Esophagus (tissue), 2 donors: Measurements from ENCODE around the gene MRC2. TPM values are rescaled to one million over a fixed set of nuclear protein-coding genes. Genes with fewer than 3 reads are reported as not detected.

Experiments
- H3K27ac ChIP-seq, 2 donors: one replicate each; pipeline ENCODE4 v1.5.1; 2013; ENCODE audit warnings: low read depth in 2 of 2, mild to moderate bottlenecking in 2 of 2, inconsistent platforms in 1 of 2, low read length in 1 of 2, moderate library complexity in 1 of 2
- H3K27me3 ChIP-seq, 2 donors: one replicate each; pipeline ENCODE4 v1.6.1; 2013; ENCODE audit warnings: low read length in 2 of 2, control low read depth in 1 of 2, mild to moderate bottlenecking in 1 of 2; ENCODE audit not compliant: insufficient read depth in 2 of 2, control insufficient read depth in 1 of 2
- H3K36me3 ChIP-seq, 2 donors: one replicate each; pipeline ENCODE4 v1.6.1; 2013; ENCODE audit warnings: low read length in 1 of 2; ENCODE audit not compliant: control insufficient read depth in 2 of 2, insufficient read depth in 2 of 2
- H3K4me1 ChIP-seq, 2 donors: one replicate each; pipeline ENCODE4 v1.6.1; 2013; ENCODE audit warnings: low read length in 1 of 2; ENCODE audit not compliant: control insufficient read depth in 2 of 2, insufficient read depth in 2 of 2
- H3K4me3 ChIP-seq, 2 donors: one replicate each; pipeline ENCODE4 v1.5.1; 2013; ENCODE audit warnings: low read length in 2 of 2, mild to moderate bottlenecking in 2 of 2, low read depth in 1 of 2, moderate library complexity in 1 of 2
- H3K9me3 ChIP-seq, 2 donors: one replicate each; pipeline ENCODE4 v1.6.1; 2013; ENCODE audit warnings: mild to moderate bottlenecking in 2 of 2, low read depth in 1 of 2, low read length in 1 of 2, moderate library complexity in 1 of 2; ENCODE audit not compliant: control insufficient read depth in 2 of 2, insufficient read depth in 1 of 2
- WGBS, 2 donors: extraction: QIAGEN DNeasy Blood & Tissue Kit; methylation state at CpG; one replicate each; pipeline ENCODE4 v1.1.7; 2013; 5-methylcytosine and 5-hydroxymethylcytosine counted together
- polyA plus RNA-seq, 2 donors: library from polyadenylated mRNA; stranded (reverse); fragments of 200-250 nt; gene quantifications; one replicate each; pipeline ENCODE4 v1.2.3, GENCODE V29; 2013
- donor health status: healthy with polysubstance abuse.
- donor health status: Bipolar disorder and iron deficiency.

The MRC2 gene
- polyA plus RNA-seq, 2 donors = 24.6 to 54.6 TPM

DNA sequence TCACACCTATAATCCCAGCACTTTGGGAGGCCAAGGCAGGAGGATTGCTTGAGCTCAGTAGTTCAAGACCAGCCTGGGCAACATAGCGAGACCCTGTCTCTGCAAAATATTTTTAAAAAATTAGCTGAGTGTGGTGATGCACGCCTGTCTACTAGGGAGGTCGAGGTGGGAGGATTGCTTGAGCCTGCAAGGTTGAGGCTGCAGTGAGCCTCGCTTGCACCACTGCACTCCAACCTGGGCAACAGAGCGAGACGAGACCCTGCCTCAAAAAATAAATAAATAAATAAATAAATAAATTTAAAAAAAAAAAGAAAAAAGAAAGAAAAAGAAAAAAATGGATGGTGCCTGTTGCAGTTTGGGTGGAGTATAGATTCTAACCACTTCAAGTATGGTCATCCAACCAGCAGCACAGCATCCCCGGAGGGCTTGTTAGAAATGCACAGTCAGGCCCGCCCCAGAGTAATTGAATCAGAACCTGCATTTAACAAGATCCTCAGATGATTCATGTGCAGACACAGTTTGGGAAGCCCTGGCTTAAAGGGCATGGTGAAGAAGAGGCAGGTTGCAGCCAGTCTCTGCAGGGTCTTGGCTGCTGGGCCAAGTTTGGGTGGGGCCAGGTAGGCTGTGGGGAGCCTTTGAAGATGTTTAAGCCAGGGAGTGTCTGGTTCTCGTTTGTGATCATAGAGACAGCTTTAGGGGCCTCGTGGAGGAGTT lies 40.8 kb downstream of the MRC2 start:
- H3K4me3 ChIP-seq = no peak overlapping the region
- WGBS, 2 donors = 53 to 56% methylated on average over 10 of the region's 10 CpGs
- H3K4me1 ChIP-seq = peaks cover 0 to 11% of the 10 kb centered on the region in 2 donors
- no peaks in the 10 kb centered on the region for H3K9me3 ChIP-seq
- no peaks in the 10 kb centered on the region for H3K27me3 ChIP-seq
- H3K36me3 ChIP-seq = no peaks in the 10 kb centered on the region
- peak overlapping the region; percentile 78 to 87 for H3K27ac ChIP-seq

- 47 to 60% methylated on average over 24 of the region's 24 CpGs for WGBS, 2 donors
- Histone ChIP-seq H3K27ac (peak overlapping the region; percentile 89 to 91), H3K36me3 (peaks cover 0 to 3% of the 10 kb centered on the region in 2 donors), H3K4me1 (peaks cover 3 to 11% of the 10 kb centered on the region in 2 donors), H3K4me3 (no peak overlapping the region), H3K9me3 (no peaks in the 10 kb centered on the region), H3K27me3 (no peaks in the 10 kb centered on the region)
Measured at GRCh38 chr17:62670202-62670821, 42.8 kb downstream of the MRC2 start.

- Histone ChIP-seq H3K27ac (peak overlapping the region; percentile 89 to 91), H3K4me3 (peak overlapping the region; percentile 14 to 29), H3K36me3 (peaks cover 0 to 5% of the 10 kb centered on the region in 2 donors), H3K4me1 (peaks cover 3 to 19% of the 10 kb centered on the region in 2 donors), H3K9me3 (no peaks in the 10 kb centered on the region), H3K27me3 (no peaks in the 10 kb centered on the region)
- WGBS, 2 donors = 39 to 40% methylated on average over 14 of the region's 14 CpGs
Measured at GRCh38 chr17:62671553-62671952, 44.1 kb downstream of the MRC2 start.

DNA sequence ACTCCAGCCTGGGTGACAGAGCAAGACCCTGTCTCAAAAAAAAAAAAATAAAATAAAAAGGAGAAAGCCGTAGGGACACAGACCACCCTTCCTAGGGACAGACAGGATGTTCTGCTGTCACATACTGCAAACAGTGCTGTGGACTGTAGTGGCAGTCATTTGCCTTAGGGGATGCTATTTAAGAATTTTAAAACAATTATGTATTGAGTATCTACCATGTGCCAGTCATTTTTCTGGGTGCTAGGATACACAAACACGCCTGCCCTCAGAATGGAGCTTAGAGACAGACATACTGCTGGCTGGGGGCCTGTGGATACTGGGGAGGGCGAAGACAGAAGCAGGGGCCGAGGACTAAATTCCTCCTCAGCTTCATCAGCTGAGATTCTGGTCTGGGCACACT lies 45.5 kb downstream of the MRC2 start:
- no peaks in the 10 kb centered on the region for H3K9me3 ChIP-seq
- H3K27me3 ChIP-seq = no peaks in the 10 kb centered on the region
- H3K27ac ChIP-seq = no peak overlapping the region
- WGBS, 2 donors = 76 to 82% methylated on average over 4 of the region's 4 CpGs
- no peak overlapping the region for H3K4me3 ChIP-seq
- H3K4me1 ChIP-seq = peaks cover 3 to 23% of the 10 kb centered on the region in 2 donors
- peaks cover 0 to 10% of the 10 kb centered on the region in 2 donors for H3K36me3 ChIP-seq

DNA sequence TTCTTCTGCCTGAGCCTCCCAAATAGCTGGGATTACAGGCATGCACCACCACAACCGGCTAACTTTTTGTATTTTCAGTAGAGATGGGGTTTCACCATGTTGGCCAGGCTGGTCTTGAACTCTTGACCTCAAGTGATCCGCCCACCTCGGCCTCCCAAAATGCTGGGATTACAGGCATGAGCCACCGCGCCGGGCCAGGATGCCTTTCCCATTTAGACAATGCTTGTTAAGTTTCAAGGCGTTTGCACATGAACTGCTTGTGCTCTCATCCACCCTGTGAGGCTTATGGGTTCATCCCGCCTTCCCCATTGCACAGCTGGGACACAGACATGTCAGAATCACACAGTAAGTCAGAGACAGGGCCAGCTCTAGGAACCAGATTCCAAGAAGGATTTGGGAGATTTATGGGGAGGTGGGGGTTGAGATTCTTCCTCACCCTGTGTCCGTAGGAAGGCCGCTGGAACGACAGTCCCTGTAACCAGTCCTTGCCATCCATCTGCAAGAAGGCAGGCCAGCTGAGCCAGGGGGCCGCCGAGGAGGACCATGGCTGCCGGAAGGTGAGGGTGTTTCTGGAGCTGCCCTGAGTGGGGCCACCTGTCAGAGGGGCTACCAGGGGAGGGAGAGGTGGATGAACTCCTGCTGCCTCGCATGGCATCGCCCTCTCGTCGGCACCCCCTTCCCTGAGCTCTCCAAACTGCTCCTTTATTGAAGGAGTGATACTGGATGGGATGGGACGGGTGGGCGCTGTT lies 46.3 kb downstream of the MRC2 start:
- Histone ChIP-seq H3K36me3 (peaks cover 0 to 13% of the 10 kb centered on the region in 2 donors), H3K27ac (no peak overlapping the region), H3K4me3 (no peak overlapping the region), H3K27me3 (no peaks in the 10 kb centered on the region), H3K4me1 (peaks cover 3 to 22% of the 10 kb centered on the region in 2 donors), H3K9me3 (no peaks in the 10 kb centered on the region)
- WGBS, 2 donors = 78 to 79% methylated on average over 20 of the region's 20 CpGs

DNA sequence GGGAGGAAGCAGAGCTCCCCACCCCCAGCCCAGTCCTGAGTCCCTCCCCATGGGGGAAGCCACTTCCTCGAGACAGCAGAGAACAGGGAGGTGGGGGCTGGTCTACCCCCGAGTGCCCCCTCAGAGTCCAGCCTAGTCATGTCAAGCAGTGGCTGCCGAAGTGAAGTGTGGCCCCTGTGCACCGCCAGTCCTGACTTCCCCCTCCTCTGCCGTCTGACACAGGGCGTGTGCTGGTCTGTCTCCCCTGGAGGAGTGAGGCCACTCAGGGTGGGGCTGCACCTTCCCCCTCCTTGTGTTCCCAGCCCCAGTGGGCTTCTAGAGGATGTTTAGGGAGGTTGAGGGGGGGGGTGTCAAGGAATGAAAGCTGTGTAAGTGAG lies 46.9 kb downstream of the MRC2 start:
- Histone ChIP-seq H3K27ac (no peak overlapping the region), H3K27me3 (no peaks in the 10 kb centered on the region), H3K9me3 (no peaks in the 10 kb centered on the region), H3K4me3 (no peak overlapping the region), H3K36me3 (peaks cover 0 to 13% of the 10 kb centered on the region in 2 donors), H3K4me1 (peaks cover 3 to 21% of the 10 kb centered on the region in 2 donors)
- WGBS, 2 donors = 49 to 70% methylated on average over 6 of the region's 6 CpGs

DNA sequence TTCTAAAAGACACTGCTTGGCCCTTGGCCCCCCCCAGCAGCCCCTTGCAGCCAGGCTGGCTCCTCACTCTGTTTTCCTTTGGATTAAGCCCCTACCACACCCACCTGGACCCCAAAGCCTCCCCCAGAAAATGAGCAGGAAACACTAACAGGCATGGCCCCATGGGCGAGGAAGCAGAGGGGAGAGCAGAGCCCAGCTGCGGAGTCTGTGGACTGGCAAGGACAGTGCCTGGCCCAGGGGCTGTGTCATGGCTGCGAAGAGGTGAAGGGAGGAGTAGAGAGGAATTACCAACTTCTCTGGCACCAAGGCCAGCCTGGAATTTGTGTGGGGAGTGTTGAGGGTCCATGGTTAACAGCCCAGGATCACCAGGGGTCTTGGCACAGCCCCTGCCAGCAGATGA lies 47.4 kb downstream of the MRC2 start:
- Histone ChIP-seq H3K4me1 (peaks cover 3 to 21% of the 10 kb centered on the region in 2 donors), H3K9me3 (no peaks in the 10 kb centered on the region), H3K27ac (no peak overlapping the region), H3K36me3 (peaks cover 0 to 13% of the 10 kb centered on the region in 2 donors), H3K27me3 (no peaks in the 10 kb centered on the region), H3K4me3 (no peak overlapping the region)
- 53 to 68% methylated on average over 3 of the region's 3 CpGs for WGBS, 2 donors

DNA sequence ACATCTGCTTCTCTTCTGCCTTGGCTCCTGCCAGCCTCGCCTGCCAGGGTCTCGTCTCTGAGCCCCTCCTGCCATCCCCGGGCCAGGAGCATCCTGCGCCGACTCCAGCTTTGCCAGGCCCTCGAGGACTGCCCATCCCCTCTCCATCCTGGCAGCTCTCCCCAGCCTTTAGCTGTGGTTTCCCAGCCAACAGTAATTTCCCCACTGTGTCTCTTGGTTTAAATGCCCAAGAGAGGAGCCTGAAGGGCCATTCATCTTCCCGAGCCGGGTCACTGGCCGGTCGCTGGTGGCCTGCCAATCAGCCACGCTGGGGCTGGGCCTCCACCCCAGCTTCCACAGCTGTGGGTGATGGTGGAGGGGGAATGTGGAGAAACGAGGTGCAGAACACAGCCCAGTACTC lies 47.8 kb downstream of the MRC2 start:
- H3K27ac ChIP-seq = no peak overlapping the region
- peaks cover 0 to 13% of the 10 kb centered on the region in 2 donors for H3K36me3 ChIP-seq
- H3K4me3 ChIP-seq = no peak overlapping the region

DNA sequence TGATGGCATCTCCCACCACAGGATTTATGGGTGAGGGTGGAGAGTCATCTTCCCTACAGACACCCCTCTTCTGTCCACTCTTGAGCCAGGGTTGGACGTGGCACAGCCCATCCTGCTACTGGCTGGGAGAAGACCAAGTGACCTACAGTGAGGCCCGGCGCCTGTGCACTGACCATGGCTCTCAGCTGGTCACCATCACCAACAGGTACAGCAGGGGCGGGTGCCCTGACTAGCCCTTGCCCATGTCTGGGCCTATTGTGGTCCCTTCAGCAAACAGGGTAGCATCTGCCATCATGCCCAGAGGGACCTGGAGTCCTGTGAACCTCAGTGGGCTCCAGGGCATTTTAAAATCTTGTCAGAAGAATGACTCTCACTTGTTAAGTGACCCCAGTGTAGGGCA lies 48.2 kb downstream of the MRC2 start:
- Histone ChIP-seq H3K27ac (no peak overlapping the region), H3K9me3 (no peaks in the 10 kb centered on the region), H3K36me3 (peaks cover 0 to 13% of the 10 kb centered on the region in 2 donors), H3K4me3 (no peak overlapping the region), H3K27me3 (no peaks in the 10 kb centered on the region), H3K4me1 (peaks cover 10 to 25% of the 10 kb centered on the region in 2 donors)
- WGBS, 2 donors = 80 to 83% methylated on average over 4 of the region's 4 CpGs

More for the DNA sequence above, 47.8 kb downstream of the MRC2 start:
- Histone ChIP-seq H3K9me3 (no peaks in the 10 kb centered on the region), H3K27me3 (no peaks in the 10 kb centered on the region), H3K4me1 (peaks cover 6 to 21% of the 10 kb centered on the region in 2 donors)
- 32 to 42% methylated on average over 12 of the region's 12 CpGs for WGBS, 2 donors
